HPDE6-E6E7 (cell line): ENCODE data around the gene ZNF780A.
A peak's percentile ranks its signal among the peaks of the same experiment; 100 is the strongest.
"Not testable (repeated sequence)": the region's sequence is repeated elsewhere in the genome, so short reads cannot be mapped to it uniquely, and the experiment has no call there.

Experiments
- DNase-seq: peaks from one replicate; pipeline ENCODE4 v3.0.0; 2011; ENCODE audit warnings: missing footprints; ENCODE audit errors: extremely low spot score

The ZNF780A gene

GRCh38 chr19:40090241-40091204, at the start of gene ZNF780A:
Gene ZNF780A (minus strand): TSS chr19:40090943. CDS start chr19:40084753, 6,190 bp downstream.
- DNase-seq: peak; percentile 42

GRCh38 chr19:40139533-40140287, 49.0 kb upstream of the ZNF780A start:
- DNase-seq: peak; percentile 25

DNA sequence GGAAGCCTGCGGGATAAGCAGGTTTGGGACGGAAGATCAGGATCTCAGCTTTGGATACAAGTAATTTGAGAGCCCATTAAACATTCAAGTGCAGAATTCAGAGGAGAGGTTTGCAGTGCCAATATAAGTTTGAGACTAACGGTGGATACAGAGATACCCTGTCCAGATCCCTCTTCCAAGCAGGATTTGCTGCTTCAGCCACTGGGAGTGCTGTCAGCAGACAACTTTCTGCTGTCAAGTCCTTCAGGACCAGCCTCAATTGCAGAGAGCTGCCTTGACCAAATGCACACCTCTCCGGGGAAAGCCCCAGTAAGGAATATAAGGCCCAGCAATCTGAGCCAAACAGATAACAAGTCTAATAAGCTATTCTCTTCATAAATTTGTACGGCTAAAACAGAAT, 46.1 kb upstream of the ZNF780A start:
- DNase-seq: no peak

GRCh38 chr19:40134866-40135265, 44.1 kb upstream of the ZNF780A start:
- DNase-seq: no peak

DNA sequence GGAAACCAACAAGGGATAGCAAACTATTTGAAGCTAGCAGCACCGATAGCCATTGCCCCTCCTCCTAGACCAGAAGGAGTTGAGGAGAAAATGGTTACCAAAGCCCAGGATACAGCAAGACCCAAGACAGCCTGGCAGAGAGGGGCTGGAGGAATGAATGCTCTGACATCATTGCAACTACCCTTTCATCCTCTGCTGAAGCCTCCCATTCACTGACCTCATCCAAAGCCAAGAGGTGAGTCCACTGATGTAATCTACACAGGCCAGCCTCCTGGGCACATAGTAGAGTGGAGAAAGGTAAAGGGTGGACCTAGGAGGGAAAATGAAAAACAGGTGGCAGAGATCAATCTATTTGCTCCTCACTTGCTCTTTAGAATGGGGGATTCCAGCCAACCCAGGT, 42.7 kb upstream of the ZNF780A start:
- DNase-seq: no peak

DNA sequence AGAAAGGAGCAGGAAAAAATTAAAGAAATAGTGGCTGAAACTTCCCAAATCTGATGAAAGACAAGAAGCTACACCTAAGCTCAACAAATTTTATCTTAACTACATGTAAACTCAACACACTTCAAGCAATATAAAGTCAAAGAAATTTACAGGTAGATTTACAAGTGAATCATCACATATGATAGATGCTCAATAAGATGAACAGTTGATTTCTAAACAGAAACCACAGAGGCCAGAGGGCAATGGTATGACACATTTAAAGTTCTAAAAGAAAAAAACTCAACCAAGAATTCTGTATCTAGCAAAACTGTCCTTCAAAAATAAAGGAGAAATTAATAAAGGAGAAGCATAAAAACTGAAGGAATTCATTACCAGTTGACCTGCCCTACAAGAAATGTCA, 39.3 kb upstream of the ZNF780A start:
- DNase-seq: no peak

DNA sequence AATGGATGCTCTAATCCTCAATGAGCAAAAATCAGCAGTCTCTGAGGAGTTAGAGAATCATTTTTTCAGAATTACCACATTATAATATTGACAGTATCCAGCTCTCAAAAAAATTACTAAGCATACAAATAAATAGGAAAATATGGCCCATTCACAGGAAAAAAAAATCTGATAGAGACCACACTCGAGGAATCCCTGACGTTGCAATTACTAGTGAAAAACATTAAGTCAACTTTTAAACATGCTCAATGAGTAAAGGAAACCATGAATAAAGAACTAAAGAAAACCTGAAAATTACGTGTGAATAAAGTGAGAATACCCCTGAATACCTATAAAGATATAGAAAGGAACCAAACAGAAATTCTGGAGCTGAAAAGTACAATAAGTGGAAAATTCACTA, 38.7 kb upstream of the ZNF780A start:
- DNase-seq: no peak

GRCh38 chr19:40128991-40129390, 38.2 kb upstream of the ZNF780A start:
- DNase-seq: no peak

- no peak for DNase-seq
Observed at GRCh38 chr19:40119380-40119779, 28.6 kb upstream of the ZNF780A start.

GRCh38 chr19:40118638-40119037, 27.9 kb upstream of the ZNF780A start:
- DNase-seq: not testable (repeated sequence)

- no peak for DNase-seq
Observed at GRCh38 chr19:40116075-40116474, 25.3 kb upstream of the ZNF780A start.

DNA sequence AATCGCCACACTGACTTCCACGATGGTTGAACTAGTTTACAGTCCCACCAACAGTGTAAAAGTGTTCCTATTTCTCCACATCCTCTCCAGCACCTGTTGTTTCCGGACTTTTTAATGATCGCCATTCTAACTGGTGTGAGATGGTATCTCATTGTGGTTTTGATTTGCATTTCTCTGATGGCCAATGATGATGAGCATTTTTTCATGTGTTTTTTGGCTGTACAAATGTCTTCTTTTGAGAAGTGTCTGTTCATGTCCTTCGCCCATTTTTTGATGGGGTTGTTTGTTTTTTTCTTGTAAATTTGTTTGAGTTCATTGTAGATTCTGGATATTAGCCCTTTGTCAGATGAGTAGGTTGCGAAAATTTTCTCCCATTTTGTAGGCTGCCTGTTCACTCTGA, 23.4 kb upstream of the ZNF780A start:
- DNase-seq: not testable (repeated sequence)

GRCh38 chr19:40112271-40112670, 21.5 kb upstream of the ZNF780A start:
- DNase-seq: not testable (repeated sequence)

DNA sequence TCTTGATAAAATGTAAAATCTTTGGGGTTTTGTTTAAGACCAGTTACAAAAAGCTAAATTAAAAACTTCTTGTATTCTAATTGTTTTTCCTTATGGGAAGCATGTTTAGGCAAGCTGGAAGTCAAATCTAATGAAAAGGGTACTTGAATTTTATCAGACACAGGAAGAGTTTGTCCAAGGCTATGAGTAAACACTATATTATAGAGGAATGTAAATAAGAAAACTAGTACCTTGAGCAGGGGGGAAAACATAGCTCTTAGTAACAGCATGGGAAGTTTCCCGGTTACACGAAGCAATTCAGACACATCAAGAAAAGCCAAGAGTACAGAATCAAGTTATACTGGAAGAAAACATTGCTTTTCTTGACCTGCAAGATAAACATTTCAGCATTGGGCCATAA, 19.8 kb upstream of the ZNF780A start:
- DNase-seq: no peak

DNA sequence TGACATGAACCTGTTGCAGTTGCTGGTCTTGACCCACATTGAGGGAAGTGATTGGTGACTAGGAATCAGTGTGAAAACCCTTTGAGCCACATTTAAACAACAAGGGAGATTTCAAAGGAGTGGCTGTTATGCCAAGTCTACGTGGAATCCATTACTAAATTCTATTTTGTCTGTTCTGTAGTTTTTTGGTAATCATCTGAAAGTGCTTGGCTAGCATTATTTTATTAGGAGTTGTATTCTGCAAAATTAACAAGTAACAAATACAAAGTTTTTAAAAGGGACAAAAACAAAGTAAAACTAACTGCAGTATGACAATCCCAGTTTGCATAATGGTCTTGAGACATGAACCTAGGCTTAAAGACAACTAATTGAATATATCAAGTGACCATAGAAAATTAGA, 14.0 kb upstream of the ZNF780A start:
- no peak for DNase-seq

DNA sequence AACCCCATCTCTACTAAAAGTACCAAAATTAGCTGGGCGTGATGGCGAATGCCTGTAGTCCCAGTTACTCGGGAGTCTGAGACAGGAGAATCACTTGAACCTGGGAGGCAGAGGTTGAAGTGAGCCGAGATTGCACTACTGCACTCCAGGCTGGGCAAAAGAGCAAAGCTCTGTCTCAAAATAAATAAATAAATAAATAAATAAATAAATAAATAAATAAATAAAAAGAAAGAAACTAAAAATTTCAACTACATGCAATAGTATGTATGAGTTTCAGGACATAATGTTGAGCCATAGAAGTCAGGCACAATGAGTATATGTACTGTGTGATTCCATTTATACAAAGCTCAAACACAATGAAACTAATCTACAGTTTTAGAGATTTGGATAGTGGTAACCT, 12.9 kb upstream of the ZNF780A start:
- no peak for DNase-seq

- no peak for DNase-seq
Observed at GRCh38 chr19:40101813-40102212, 11.1 kb upstream of the ZNF780A start.

DNA sequence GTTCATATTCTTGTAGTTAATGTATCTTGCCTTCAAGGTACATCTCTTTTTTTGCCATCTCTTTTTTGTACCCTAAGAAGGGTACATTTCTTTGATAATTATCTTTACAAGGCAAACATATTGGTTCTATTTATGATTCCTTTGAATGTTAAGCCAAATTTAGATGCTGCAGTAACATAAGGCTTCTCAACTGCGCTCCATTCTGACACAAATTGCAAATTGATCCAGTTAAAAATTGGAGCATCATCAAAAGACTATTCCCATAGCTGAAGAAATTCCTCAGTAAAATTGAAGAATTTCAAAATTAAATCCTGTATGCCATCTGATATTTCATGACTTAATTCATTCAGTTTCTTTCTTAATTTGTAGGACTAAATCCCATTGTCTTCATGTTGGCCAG, 2.7 kb upstream of the ZNF780A start:
- no peak for DNase-seq

DNA sequence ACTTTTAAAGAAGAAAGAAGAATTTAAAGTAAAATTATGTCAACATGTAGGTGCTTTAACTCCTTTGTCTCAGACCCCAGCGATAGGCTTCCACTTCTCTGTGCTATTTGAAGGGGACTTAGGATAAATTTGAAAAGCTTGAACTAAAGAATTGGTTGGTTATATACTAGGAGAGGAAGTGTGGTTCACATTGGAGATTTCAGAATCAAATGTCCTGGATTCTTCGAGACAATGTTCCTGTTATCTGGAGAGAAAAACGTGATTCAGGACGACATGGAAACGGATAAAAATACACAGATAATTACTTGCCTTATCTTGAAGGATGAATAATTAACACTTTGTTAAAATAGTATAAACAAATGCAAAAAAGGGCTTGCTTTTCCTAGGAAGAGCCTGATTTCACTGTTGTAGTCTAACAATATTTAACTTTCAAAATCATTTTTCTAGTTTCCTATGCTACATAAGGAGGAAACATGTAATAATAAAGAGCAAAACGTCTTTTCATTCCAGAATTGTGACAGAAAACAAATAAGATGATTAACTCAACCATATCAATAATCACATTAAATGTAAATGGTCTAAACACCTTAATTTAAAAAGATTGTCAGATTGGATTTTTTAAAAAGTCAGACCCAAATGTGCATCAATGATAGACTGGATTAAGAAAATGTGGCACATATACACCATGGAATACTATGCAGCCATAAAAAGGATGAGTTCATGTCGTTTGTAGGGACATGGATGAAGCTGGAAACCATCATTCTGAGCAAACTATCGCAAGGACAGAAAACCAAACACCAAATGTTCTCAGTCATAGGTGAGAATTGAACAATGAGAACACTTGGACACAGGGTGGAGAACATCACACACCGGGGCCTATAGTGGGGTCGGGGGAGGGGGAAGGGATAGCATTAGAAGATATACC, 724 bp upstream of the ZNF780A start:
- no peak for DNase-seq

GRCh38 chr19:40089462-40089861, 1.3 kb downstream of the ZNF780A start:
- no peak for DNase-seq

GRCh38 chr19:40088299-40089047, 2.3 kb downstream of the ZNF780A start:
- no peak for DNase-seq
